Hematopoietic multipotent progenitor cell treated with erythropoietin and hydrocortisone succinate and interleukin-3 and kit ligand, for 4 days (in vitro differentiated cells): Measurements from ENCODE around the gene SKI.

Experiments
- DNase-seq: peaks from one replicate; pipeline ENCODE4 v3.0.0-alpha.2; 2015

The SKI gene

GRCh38 chr1:2194898-2195673 lies 33.0 kb upstream of the SKI start:
- DNase-seq: peak; percentile 94

GRCh38 chr1:2195785-2196184 lies 32.3 kb upstream of the SKI start:
- no peak for DNase-seq

- no peak for DNase-seq
Observed at GRCh38 chr1:2196901-2197638, 31.0 kb upstream of the SKI start.

GRCh38 chr1:2197707-2198165 lies 30.4 kb upstream of the SKI start:
- no peak for DNase-seq

- no peak for DNase-seq
Observed at GRCh38 chr1:2198571-2198970, 29.5 kb upstream of the SKI start.

- DNase-seq: peak; percentile 98
Observed at GRCh38 chr1:2199042-2199810, 28.9 kb upstream of the SKI start.

- DNase-seq: no peak
Observed at GRCh38 chr1:2200308-2200943, 27.7 kb upstream of the SKI start.

- DNase-seq: no peak
Observed at GRCh38 chr1:2201062-2201461, 27.1 kb upstream of the SKI start.

- no peak for DNase-seq
Observed at GRCh38 chr1:2202008-2202575, 26.0 kb upstream of the SKI start.

GRCh38 chr1:2202843-2203601 lies 25.1 kb upstream of the SKI start:
- DNase-seq: no peak

GRCh38 chr1:2203671-2204414 lies 24.3 kb upstream of the SKI start:
- DNase-seq: no peak

- peak; percentile 93 for DNase-seq
Observed at GRCh38 chr1:2204415-2205190, 23.5 kb upstream of the SKI start.

GRCh38 chr1:2205191-2205952 lies 22.7 kb upstream of the SKI start:
- DNase-seq: peak; percentile 97

GRCh38 chr1:2206813-2207487 lies 21.2 kb upstream of the SKI start:
- DNase-seq: peak; percentile 66

GRCh38 chr1:2208309-2209239 lies 19.5 kb upstream of the SKI start:
- DNase-seq: no peak

- DNase-seq: no peak
Observed at GRCh38 chr1:2209400-2210083, 18.6 kb upstream of the SKI start.

- DNase-seq: no peak
Observed at GRCh38 chr1:2210084-2210653, 17.9 kb upstream of the SKI start.
